ENCODE results near the gene SCCPDH. TPM values are rescaled to one million over a fixed set of nuclear protein-coding genes. Genes with fewer than 3 reads are reported as not detected.

SCCPDH gene
- total and polyA plus RNA-seq, 2 of the 13 experiments (the other 11 are each of a cell fraction or from before 2014, with no cell fraction given) = 36.7 to 62.3 TPM

DNA sequence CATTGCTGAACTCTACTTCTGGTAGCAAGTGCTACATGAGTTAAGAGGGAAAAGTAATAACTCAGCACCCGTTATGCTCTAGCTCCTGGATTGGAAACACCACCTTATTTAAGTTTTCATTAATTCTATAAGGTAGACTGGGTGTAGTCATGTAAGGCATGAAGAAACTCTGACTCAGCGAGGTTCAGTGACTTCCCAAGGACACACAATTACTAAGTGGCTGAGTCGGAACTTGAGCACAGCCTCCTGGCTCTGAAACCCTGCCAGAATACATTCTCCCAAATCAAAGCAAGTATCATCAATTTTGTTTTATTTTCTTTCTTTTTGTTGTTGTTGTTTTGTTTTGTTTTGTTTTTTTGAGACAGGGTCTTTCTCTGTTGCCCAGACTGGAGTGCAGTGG, 29.1 kb upstream of the SCCPDH start:
- Histone ChIP-seq H2AFZ (ENCODE audit: low read length) (no peak overlapping the region), H3K9ac (ENCODE audit: insufficient read depth, low read depth, low read length) (no peak overlapping the region), H3K27me3 (ENCODE audit: control insufficient read depth in 1 of 2, insufficient read depth in 2 of 2, low read length in 2 of 2) (peaks cover 0 to 3% of the 10 kb centered on the region in 2 experiments; a peak in 2 of 5 replicates), H3K4me2 (ENCODE audit: low read depth, low read length) (no peak overlapping the region), H3K79me2 (ENCODE audit: insufficient read depth, low read length) (no peaks in the 10 kb centered on the region), H3K36me3 (replicated peaks in 1 of 2; ENCODE audit: control insufficient read depth in 1 of 2, insufficient read depth in 2 of 2, low read length in 2 of 2) (no peaks in the 10 kb centered on the region), H3K9me3 (ENCODE audit: low read length) (no peaks in the 10 kb centered on the region; the same call in 1 of the 2 replicates), H4K20me1 (ENCODE audit: insufficient read depth, low read length) (no peaks in the 10 kb centered on the region), H3K4me3 (replicated peaks in 1 of 3; ENCODE audit: insufficient read depth in 1 of 3, low read depth in 2 of 3, low read length in 3 of 3) (no peak overlapping the region), H3K4me1 (ENCODE audit: insufficient read depth, low read length) (peaks cover 37% of the 10 kb centered on the region), H3K27ac (ENCODE audit: extremely low read length, insufficient read depth, low read length) (no peak overlapping the region)
- ATAC-seq (no peak), FAIRE-seq (no peak), DNase-seq (ENCODE audit: low spot score) (no peak)
- ChIA-PET CTCF (ENCODE audit: low intra/inter-chr PET ratio, low total read pairs) (no interaction called here), POLR2A (no interaction called here)
- in situ Hi-C loops (cut with HindIII; ENCODE audit: extremely low pct_ligation_motif_present, low pct_unique_long_range_greater_than_20kb) (loop anchor here (5.0 kb wide), 1 partner anchor 57 kb away; no protein-coding TSS in a partner anchor), intact Hi-C loops (cut with micrococcal nuclease; ENCODE audit: unreplicated experiment) (loop anchor here (5.0 kb wide), 1 partner anchor 188 kb away; the partner anchor contains the start of gene SMYD3)
- no TSS peak for BruUV-seq (replicated peaks)
- 25% methylated on average over 3 of the region's 3 CpGs for WGBS (ENCODE audit: low lambda C conversion rate)
- TF ChIP-seq TCF12 (IDR thresholded peaks at IDR 0.05) (no peak), TCF12 (CRISPR knock-in tag; IDR thresholded peaks at IDR 0.05) (no peak), ZSCAN12 (CRISPR knock-in tag; IDR thresholded peaks at IDR 0.05) (no peak), MAFF (IDR thresholded peaks at IDR 0.05; ENCODE audit: low read depth, low read length) (peak; percentile 21; the same call in 1 of the 2 replicates), ZNF33A (CRISPR knock-in tag; IDR thresholded peaks at IDR 0.05; ENCODE audit: borderline replicate concordance) (no peak)
- TF ChIP-seq, protein P1, sequence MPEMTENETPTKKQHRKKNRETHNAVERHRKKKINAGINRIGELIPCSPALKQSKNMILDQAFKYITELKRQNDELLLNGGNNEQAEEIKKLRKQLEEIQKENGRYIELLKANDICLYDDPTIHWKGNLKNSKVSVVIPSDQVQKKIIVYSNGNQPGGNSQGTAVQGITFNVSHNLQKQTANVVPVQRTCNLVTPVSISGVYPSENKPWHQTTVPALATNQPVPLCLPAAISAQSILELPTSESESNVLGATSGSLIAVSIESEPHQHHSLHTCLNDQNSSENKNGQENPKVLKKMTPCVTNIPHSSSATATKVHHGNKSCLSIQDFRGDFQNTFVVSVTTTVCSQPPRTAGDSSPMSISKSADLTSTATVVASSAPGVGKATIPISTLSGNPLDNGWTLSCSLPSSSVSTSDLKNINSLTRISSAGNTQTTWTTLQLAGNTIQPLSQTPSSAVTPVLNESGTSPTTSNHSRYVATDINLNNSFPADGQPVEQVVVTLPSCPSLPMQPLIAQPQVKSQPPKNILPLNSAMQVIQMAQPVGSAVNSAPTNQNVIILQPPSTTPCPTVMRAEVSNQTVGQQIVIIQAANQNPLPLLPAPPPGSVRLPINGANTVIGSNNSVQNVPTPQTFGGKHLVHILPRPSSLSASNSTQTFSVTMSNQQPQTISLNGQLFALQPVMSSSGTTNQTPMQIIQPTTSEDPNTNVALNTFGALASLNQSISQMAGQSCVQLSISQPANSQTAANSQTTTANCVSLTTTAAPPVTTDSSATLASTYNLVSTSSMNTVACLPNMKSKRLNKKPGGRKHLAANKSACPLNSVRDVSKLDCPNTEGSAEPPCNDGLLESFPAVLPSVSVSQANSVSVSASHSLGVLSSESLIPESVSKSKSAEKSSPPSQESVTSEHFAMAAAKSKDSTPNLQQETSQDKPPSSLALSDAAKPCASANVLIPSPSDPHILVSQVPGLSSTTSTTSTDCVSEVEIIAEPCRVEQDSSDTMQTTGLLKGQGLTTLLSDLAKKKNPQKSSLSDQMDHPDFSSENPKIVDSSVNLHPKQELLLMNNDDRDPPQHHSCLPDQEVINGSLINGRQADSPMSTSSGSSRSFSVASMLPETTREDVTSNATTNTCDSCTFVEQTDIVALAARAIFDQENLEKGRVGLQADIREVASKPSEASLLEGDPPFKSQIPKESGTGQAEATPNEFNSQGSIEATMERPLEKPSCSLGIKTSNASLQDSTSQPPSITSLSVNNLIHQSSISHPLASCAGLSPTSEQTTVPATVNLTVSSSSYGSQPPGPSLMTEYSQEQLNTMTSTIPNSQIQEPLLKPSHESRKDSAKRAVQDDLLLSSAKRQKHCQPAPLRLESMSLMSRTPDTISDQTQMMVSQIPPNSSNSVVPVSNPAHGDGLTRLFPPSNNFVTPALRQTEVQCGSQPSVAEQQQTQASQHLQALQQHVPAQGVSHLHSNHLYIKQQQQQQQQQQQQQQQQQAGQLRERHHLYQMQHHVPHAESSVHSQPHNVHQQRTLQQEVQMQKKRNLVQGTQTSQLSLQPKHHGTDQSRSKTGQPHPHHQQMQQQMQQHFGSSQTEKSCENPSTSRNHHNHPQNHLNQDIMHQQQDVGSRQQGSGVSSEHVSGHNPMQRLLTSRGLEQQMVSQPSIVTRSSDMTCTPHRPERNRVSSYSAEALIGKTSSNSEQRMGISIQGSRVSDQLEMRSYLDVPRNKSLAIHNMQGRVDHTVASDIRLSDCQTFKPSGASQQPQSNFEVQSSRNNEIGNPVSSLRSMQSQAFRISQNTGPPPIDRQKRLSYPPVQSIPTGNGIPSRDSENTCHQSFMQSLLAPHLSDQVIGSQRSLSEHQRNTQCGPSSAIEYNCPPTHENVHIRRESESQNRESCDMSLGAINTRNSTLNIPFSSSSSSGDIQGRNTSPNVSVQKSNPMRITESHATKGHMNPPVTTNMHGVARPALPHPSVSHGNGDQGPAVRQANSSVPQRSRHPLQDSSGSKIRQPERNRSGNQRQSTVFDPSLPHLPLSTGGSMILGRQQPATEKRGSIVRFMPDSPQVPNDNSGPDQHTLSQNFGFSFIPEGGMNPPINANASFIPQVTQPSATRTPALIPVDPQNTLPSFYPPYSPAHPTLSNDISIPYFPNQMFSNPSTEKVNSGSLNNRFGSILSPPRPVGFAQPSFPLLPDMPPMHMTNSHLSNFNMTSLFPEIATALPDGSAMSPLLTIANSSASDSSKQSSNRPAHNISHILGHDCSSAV (CRISPR knock-in tag; IDR thresholded peaks at IDR 0.05; ENCODE audit: borderline replicate concordance) = no peak

Measured in HepG2 (cell line).